GM12874 (cell line): Measurements from ENCODE around the gene KCNH4.

Experiments used
- TF ChIP-seq, protein P1 (sequence below): IDR thresholded peaks from 2 replicates; pipeline ENCODE4 v1.5.1; 2011; ENCODE audit warnings: low read depth, mild to moderate bottlenecking, control low read depth, low read length, moderate library complexity; ENCODE audit not compliant: insufficient read depth

KCNH4 gene

DNA sequence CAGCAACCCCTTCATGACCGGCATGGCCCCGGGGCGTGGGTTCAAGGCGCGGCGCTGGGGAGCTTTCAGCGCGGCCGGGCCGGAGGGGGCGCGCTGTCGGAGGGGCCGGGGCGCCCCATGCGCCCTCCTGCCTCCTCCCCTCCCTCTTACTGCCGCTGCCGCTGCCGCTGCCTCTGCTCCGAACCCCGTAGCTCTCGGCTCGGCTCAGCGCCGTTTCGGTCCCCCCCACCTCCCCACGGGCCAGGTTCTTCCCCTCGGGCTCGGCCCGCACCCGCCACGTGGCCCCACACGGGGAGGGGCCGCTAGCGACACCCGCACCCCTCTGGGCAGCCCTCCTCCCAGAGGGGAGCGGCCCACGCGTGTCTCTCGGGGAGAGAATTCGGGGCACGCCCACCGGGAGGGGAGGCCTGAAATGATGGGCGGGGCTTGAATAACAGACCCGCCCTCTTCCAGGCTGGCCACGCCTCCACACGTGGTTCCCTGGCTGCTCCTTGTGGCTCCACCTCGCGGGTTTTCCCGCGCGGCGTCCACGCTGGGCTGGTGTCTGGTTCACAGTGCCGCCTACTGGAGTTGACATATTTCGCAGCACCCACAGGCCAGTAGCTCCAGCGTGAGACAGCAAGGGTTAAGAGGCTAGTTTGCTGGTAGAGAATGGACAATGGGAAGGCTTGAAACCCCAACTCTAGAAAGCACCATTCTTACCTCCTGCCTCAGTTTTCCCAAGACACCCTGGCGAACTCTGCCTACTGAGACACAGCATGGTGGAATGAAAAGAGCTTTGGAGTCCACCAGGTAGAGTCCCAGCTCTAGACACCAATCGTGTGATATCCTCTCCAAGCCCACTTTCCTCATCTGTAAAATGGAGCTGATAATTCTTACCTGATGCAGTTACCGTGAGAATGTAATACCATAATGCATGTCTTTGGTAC, at the start of gene KCNH4:
Gene KCNH4, minus strand, starts transcription at position 221 of the 929 bp plus-strand sequence. Its CDS starts 197 bp downstream, at position 24.
- TF ChIP-seq, protein P1, sequence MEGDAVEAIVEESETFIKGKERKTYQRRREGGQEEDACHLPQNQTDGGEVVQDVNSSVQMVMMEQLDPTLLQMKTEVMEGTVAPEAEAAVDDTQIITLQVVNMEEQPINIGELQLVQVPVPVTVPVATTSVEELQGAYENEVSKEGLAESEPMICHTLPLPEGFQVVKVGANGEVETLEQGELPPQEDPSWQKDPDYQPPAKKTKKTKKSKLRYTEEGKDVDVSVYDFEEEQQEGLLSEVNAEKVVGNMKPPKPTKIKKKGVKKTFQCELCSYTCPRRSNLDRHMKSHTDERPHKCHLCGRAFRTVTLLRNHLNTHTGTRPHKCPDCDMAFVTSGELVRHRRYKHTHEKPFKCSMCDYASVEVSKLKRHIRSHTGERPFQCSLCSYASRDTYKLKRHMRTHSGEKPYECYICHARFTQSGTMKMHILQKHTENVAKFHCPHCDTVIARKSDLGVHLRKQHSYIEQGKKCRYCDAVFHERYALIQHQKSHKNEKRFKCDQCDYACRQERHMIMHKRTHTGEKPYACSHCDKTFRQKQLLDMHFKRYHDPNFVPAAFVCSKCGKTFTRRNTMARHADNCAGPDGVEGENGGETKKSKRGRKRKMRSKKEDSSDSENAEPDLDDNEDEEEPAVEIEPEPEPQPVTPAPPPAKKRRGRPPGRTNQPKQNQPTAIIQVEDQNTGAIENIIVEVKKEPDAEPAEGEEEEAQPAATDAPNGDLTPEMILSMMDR = peak; percentile 76

DNA sequence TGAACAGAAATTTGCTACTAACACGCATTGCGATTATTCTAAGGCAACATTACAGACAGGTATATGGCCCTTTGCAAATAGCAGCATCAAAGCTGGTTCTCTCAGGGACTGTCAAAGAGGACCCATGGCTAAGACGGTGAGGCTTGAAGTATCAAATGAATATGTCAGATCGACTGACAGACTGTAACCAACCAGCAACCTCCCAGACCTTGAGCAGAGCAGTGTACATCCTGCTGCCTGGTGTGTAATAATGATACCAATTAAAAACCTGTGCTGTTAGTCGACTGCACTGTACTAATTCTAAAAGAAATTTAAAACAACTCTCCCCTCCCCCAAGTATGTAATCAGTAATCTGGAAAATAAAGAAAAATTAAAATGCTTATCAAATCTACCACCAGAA, 49.3 kb upstream of the KCNH4 start:
- TF ChIP-seq, protein P1 = no peak

DNA sequence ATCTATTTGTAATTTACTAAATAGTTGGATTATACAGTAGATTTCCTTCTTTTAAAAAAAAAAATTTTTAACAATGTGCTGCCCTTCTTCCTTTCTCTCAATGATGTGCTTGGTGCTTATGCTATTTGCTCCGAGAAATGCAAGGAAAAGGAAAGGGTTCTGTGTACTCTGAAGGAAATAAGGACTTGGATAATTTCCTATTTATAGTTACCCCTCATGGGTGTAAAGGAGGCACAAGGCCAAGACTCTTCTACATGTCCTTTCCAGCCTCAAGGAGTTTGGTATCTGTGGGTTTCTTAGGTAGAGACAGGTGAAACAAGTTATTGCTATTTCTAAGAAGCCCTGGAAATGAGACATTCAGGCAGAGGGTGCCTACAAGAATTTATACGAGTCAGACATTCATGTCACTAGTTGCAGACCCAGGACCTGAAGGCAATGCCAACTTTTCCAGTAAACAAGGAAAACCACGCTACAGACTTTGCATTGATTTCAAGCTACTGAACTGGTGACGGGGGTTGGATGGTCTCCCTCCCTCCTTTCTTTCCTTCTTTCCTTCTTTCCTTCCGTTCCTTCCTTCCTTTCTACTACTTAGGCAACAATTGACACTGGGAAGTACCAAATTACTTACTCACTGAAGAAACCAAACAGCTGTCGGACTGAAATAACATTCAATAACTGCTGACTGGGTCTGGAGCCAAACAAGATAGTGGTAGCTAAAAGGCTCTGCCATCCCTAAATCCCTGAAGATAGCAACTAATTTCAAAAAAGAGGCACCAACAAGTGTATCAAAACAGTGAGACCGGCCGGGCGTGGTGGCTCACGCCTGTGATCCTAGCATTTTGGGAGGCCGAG, 47.1 kb upstream of the KCNH4 start:
- TF ChIP-seq, protein P1 = no peak

DNA sequence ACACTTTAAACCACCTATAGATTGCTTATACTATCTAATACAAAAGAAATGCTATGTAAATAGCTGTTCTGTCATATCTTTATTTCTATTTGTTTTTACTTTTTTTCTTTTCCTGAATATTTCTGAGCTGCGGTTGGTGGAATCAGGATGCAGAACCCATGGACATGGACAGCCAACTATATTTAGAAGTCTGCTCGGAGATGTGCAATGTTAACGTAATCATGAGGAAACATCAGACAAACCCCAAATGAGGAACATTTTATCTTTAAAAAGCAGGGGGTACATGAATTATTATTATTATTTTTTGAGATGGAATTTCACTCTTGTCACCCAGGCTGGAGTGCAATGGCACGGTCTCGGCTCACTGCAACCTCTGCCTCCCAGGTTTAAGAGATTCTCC, 44.7 kb upstream of the KCNH4 start:
- TF ChIP-seq, protein P1 = no peak

DNA sequence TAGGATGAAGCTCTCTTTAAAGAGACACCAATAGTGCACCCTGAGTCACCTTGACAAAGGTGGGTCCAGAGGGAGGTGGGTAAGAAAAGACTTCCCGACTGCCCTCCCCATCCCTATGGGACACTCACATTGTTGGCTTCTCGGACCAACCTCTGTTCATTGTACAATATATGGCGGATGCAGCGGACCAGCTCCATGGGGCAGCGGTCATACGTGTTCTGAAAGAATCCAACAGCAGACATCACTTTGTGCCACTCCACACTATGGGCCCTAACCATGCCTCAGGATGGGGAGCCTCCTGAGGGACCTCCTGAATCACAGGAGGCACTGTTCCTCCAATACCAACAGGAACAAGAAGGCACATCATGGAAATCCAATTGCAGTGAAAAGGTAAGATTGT, 43.7 kb upstream of the KCNH4 start:
- TF ChIP-seq, protein P1 = no peak

DNA sequence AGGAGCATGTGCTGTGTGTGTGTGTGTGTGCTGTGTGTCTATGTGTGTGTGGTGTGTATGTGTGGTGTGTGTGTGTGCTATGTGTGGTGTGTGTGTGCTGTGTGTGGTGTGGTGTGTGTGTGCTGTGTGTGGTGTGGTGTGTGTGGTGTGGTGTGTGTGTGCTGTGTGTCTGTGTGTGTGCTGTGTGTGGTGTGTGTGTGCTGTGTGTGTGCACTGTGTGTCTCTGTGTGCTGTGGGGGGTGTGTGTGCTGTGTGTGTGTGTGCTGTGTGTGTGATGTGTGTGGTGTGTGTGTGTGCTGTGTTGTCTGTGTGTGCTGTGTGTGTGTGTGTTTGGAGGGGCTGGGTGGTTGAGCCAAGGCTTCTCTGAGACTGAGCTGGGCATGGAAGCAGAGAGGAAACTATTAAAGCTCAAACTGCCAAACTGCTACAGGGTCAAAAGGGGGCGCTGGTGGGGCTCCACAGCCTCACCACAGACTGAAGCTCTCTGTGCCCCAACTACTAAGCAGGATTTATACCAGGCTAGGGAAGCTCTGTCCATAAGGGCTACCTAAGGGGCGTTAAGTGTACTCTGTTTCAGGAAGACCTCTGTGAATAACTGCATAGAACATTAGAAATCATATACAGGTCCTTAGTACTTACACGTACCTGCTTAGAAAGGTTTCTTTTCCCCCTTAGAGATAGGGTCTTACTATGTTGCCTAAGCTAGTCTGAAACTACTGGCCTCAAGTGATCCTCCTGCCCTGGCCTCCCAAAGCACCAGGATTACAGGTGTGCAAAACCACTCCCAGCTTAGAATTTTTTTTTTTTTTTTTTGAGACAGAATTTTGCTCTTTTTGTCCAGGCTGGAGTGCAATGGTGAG, 41.2 kb upstream of the KCNH4 start:
- TF ChIP-seq, protein P1 = peak; percentile 79
